Measurements from ENCODE around the gene TMEM63C.

Gene TMEM63C

GRCh38 chr14:77245820-77246219, 64.2 kb downstream of the TMEM63C start:
- Histone ChIP-seq H3K9me3 (ENCODE audit: low read length) (no peaks in the 10 kb centered on the region), H3K36me3 (ENCODE audit: insufficient read depth, low read length) (no peaks in the 10 kb centered on the region), H3K4me3 (ENCODE audit: low read length) (no peak overlapping the region), H3K4me1 (ENCODE audit: insufficient read depth, low read length) (no peaks in the 10 kb centered on the region), H2AFZ (ENCODE audit: low read depth, low read length) (no peak overlapping the region), H3K27me3 (ENCODE audit: insufficient read depth, low read length) (no peaks in the 10 kb centered on the region)

DNA sequence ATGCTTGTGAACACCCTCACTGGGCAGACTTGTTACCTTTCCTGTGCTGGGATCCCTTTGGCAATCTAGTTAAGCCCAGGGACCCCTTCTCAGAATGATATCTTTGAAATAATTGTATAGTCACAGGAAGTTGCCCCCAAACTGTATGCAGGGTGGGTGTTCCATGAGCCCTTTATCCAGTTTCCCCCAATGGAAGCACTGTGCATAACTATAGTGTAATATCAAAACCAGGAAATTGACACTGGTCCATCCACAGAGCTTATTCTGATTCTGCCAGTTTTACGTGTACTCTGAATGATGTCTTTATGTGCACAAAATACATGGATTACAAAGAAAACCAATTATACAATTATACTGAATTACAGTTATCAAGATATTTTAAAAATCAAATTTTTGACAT, 65.2 kb downstream of the TMEM63C start:
- Histone ChIP-seq H3K4me3 (ENCODE audit: low read length) (no peak overlapping the region), H3K9me3 (ENCODE audit: low read length) (no peaks in the 10 kb centered on the region), H2AFZ (ENCODE audit: low read depth, low read length) (no peak overlapping the region), H3K4me1 (ENCODE audit: insufficient read depth, low read length) (no peaks in the 10 kb centered on the region), H3K36me3 (ENCODE audit: insufficient read depth, low read length) (no peaks in the 10 kb centered on the region), H3K27me3 (ENCODE audit: insufficient read depth, low read length) (no peaks in the 10 kb centered on the region)

DNA sequence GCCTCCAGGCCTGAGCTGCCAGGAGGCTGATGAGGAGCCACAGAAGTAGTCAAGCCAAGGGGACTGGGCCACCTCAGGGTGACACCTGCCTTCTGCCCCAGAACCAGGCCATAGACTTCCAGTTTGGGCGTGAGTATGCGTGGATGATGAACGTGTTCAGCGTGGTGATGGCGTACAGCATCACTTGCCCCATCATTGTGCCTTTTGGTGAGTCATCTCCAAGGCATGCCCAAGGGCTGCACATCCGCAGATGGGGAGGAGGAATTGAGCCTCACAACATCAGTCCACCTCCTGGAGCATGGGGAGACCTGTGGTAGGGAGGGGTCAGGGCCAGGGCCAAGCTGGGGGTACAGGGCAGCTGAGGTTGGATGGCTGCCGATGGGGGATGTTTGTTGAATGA, 67.1 kb downstream of the TMEM63C start:
- no peaks in the 10 kb centered on the region for H3K9me3 ChIP-seq (ENCODE audit: low read length)
- no peaks in the 10 kb centered on the region for H3K4me1 ChIP-seq (ENCODE audit: insufficient read depth, low read length)
- H3K27me3 ChIP-seq (ENCODE audit: insufficient read depth, low read length), result no peaks in the 10 kb centered on the region
- H3K36me3 ChIP-seq (ENCODE audit: insufficient read depth, low read length), result no peaks in the 10 kb centered on the region
- H3K4me3 ChIP-seq (ENCODE audit: low read length), result no peak overlapping the region
- no peak overlapping the region for H2AFZ ChIP-seq (ENCODE audit: low read depth, low read length)

DNA sequence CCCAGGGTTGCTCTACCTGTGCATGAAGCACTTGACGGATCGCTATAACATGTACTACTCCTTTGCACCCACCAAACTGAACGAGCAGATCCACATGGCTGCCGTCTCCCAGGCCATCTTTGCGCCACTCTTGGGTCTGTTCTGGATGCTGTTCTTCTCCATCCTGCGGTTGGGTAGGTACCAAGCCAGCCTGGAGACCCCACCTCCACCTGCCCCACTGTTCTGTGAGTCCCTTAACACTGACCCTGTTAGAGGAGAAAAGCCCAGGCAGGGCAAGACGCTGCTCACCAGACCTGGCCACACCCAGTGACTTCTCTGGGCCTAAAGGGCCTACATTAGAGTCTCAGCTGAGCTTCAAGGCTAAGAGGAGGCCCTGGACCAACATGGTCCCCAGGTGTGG, 67.7 kb downstream of the TMEM63C start:
- Histone ChIP-seq H3K9me3 (ENCODE audit: low read length) (no peaks in the 10 kb centered on the region), H3K36me3 (ENCODE audit: insufficient read depth, low read length) (no peaks in the 10 kb centered on the region), H3K27me3 (ENCODE audit: insufficient read depth, low read length) (no peaks in the 10 kb centered on the region), H3K4me3 (ENCODE audit: low read length) (no peak overlapping the region), H2AFZ (ENCODE audit: low read depth, low read length) (no peak overlapping the region), H3K4me1 (ENCODE audit: insufficient read depth, low read length) (no peaks in the 10 kb centered on the region)

DNA sequence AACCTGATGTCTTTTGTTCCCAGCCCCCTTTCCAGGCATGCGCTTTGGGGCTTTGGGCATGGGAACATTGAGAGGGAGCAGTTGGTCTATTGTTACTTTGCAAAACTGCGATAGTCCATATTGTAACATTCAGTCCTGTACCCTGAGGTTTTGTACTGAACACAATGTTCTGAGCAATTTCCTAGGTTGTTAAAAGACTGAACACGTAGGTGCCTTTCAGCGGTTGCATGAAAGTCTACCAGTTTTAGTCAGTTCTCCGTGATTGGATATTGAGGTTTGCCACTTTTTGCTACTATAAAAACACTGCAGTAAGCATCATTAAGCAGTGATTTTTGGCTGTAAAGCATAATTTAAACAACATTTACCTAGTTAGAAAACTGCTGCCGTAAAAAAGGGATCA, 69.3 kb downstream of the TMEM63C start:
- no peak overlapping the region for H3K4me3 ChIP-seq (ENCODE audit: low read length)
- H3K4me1 ChIP-seq (ENCODE audit: insufficient read depth, low read length), result no peaks in the 10 kb centered on the region
- no peaks in the 10 kb centered on the region for H3K27me3 ChIP-seq (ENCODE audit: insufficient read depth, low read length)
- no peak overlapping the region for H2AFZ ChIP-seq (ENCODE audit: low read depth, low read length)
- no peaks in the 10 kb centered on the region for H3K9me3 ChIP-seq (ENCODE audit: low read length)
- H3K36me3 ChIP-seq (ENCODE audit: insufficient read depth, low read length), result no peaks in the 10 kb centered on the region

- Histone ChIP-seq H3K27me3 (ENCODE audit: insufficient read depth, low read length) (no peaks in the 10 kb centered on the region), H2AFZ (ENCODE audit: low read depth, low read length) (no peak overlapping the region), H3K9me3 (ENCODE audit: low read length) (no peaks in the 10 kb centered on the region), H3K4me1 (ENCODE audit: insufficient read depth, low read length) (no peaks in the 10 kb centered on the region), H3K4me3 (ENCODE audit: low read length) (no peak overlapping the region), H3K36me3 (ENCODE audit: insufficient read depth, low read length) (no peaks in the 10 kb centered on the region)
These were observed 70.3 kb downstream of the TMEM63C start for GRCh38 chr14:77251870-77252269.

GRCh38 chr14:77253333-77254190, 72.0 kb downstream of the TMEM63C start:
- Histone ChIP-seq H3K9me3 (ENCODE audit: low read length) (no peaks in the 10 kb centered on the region), H3K36me3 (ENCODE audit: insufficient read depth, low read length) (no peaks in the 10 kb centered on the region), H3K27me3 (ENCODE audit: insufficient read depth, low read length) (peaks cover 4% of the 10 kb centered on the region), H3K4me3 (ENCODE audit: low read length) (no peak overlapping the region), H3K4me1 (ENCODE audit: insufficient read depth, low read length) (no peaks in the 10 kb centered on the region), H2AFZ (ENCODE audit: low read depth, low read length) (no peak overlapping the region)

GRCh38 chr14:77256694-77257093, 75.1 kb downstream of the TMEM63C start:
- Histone ChIP-seq H3K36me3 (ENCODE audit: insufficient read depth, low read length) (no peaks in the 10 kb centered on the region), H3K4me3 (ENCODE audit: low read length) (no peak overlapping the region), H3K27me3 (ENCODE audit: insufficient read depth, low read length) (peaks cover 8% of the 10 kb centered on the region), H3K9me3 (ENCODE audit: low read length) (no peaks in the 10 kb centered on the region), H3K4me1 (ENCODE audit: insufficient read depth, low read length) (no peaks in the 10 kb centered on the region), H2AFZ (ENCODE audit: low read depth, low read length) (no peak overlapping the region)

DNA sequence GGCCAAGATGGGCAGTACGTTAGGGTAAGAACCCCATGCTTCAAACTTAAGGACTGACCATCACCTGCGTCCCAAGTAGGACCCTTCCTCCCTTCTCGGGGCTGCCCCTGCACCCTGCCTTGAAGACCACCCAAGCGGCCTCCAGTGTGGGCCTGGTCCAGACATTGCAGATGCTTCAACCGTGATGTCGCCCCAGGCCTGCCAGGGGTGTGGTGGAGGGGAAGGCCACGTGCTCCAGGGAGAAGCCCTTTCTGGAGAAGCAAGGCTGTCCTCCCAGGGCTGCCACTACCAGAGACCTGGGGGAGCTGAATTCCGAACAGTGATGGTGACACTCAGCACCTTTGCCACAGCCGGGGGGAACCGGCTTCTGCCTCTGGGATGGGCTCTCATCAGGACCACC, 76.1 kb downstream of the TMEM63C start:
- no peaks in the 10 kb centered on the region for H3K9me3 ChIP-seq (ENCODE audit: low read length)
- no peak overlapping the region for H3K4me3 ChIP-seq (ENCODE audit: low read length)
- H3K27me3 ChIP-seq (ENCODE audit: insufficient read depth, low read length), result peaks cover 8% of the 10 kb centered on the region
- H3K36me3 ChIP-seq (ENCODE audit: insufficient read depth, low read length), result no peaks in the 10 kb centered on the region
- no peak overlapping the region for H2AFZ ChIP-seq (ENCODE audit: low read depth, low read length)
- no peaks in the 10 kb centered on the region for H3K4me1 ChIP-seq (ENCODE audit: insufficient read depth, low read length)

GRCh38 chr14:77258566-77258965, 77.0 kb downstream of the TMEM63C start:
- Histone ChIP-seq H2AFZ (ENCODE audit: low read depth, low read length) (no peak overlapping the region), H3K27me3 (ENCODE audit: insufficient read depth, low read length) (peaks cover 8% of the 10 kb centered on the region), H3K4me3 (ENCODE audit: low read length) (no peak overlapping the region), H3K36me3 (ENCODE audit: insufficient read depth, low read length) (no peaks in the 10 kb centered on the region), H3K4me1 (ENCODE audit: insufficient read depth, low read length) (no peaks in the 10 kb centered on the region), H3K9me3 (ENCODE audit: low read length) (no peaks in the 10 kb centered on the region)

GRCh38 chr14:77259025-77259715, 77.6 kb downstream of the TMEM63C start:
- no peaks in the 10 kb centered on the region for H3K9me3 ChIP-seq (ENCODE audit: low read length)
- H3K27me3 ChIP-seq (ENCODE audit: insufficient read depth, low read length), result peaks cover 8% of the 10 kb centered on the region
- H2AFZ ChIP-seq (ENCODE audit: low read depth, low read length), result no peak overlapping the region
- no peaks in the 10 kb centered on the region for H3K4me1 ChIP-seq (ENCODE audit: insufficient read depth, low read length)
- H3K4me3 ChIP-seq (ENCODE audit: low read length), result no peak overlapping the region
- no peaks in the 10 kb centered on the region for H3K36me3 ChIP-seq (ENCODE audit: insufficient read depth, low read length)

- Histone ChIP-seq H2AFZ (ENCODE audit: low read depth, low read length) (no peak overlapping the region), H3K4me1 (ENCODE audit: insufficient read depth, low read length) (no peaks in the 10 kb centered on the region), H3K9me3 (ENCODE audit: low read length) (no peaks in the 10 kb centered on the region), H3K27me3 (ENCODE audit: insufficient read depth, low read length) (peaks cover 16% of the 10 kb centered on the region), H3K4me3 (ENCODE audit: low read length) (no peak overlapping the region), H3K36me3 (ENCODE audit: insufficient read depth, low read length) (no peaks in the 10 kb centered on the region)
These were observed 78.6 kb downstream of the TMEM63C start for GRCh38 chr14:77260199-77260598.

DNA sequence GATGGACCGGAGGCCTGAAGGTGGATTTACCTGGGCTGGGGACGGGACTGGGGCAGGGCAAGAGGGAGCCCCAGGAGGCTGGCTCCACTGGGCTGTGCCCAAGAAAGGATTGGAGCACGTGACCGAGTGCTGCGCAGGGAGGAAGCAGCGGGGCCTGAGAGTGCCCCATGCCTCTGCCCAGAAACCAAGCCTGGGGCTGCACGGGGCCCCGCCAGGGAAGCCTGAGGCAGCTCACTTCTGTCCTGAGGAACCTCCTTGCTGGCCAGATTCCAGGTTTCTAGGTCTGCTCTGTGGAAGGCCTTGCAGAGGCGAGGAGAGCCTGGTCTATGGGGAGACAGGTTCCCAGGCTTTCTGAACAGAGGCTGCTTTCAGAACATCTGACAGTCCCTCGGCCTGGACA, 79.0 kb downstream of the TMEM63C start:
- Histone ChIP-seq H2AFZ (ENCODE audit: low read depth, low read length) (no peak overlapping the region), H3K27me3 (ENCODE audit: insufficient read depth, low read length) (peaks cover 20% of the 10 kb centered on the region), H3K36me3 (ENCODE audit: insufficient read depth, low read length) (no peaks in the 10 kb centered on the region), H3K4me3 (ENCODE audit: low read length) (no peak overlapping the region), H3K9me3 (ENCODE audit: low read length) (no peaks in the 10 kb centered on the region), H3K4me1 (ENCODE audit: insufficient read depth, low read length) (no peaks in the 10 kb centered on the region)
